ENCODE measurements around the gene ADISSP.

The ADISSP gene

DNA sequence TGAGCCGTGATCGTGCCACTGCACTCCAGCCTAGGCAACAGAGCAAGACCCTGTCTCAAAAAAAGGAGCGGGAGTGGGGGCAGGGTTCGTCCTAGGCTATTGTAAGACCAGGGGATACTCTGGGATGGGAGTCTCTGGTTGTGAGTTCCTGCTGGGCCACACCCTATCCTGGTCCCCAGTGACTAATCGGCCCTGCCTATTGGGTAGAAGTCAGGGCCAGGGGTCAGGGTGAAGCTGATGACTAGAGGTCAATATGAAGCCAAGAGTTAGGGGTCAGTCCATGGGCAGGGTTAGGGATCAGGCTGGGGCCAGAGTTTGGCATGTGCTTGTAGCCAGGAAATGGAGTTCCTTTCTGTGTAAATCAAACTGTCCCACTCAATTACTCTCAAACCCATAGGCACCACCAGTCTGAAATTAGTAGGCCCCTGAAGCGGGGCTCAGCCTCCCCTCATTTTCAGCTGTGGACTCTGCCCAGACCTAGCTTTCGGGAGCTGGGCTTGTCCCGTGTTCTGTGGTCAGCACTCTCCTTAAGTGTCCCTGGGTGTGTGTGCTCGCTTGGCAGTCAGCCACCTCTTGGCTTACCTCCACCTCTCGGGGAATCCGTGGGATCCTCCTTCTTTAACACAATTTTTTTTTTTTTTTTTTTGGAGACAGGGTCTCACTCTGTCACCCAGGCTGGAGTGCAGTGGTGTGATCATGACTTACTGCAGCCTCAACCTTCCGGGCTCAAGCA, 33.3 kb downstream of the ADISSP start:
- DNase-seq: no peak

DNA sequence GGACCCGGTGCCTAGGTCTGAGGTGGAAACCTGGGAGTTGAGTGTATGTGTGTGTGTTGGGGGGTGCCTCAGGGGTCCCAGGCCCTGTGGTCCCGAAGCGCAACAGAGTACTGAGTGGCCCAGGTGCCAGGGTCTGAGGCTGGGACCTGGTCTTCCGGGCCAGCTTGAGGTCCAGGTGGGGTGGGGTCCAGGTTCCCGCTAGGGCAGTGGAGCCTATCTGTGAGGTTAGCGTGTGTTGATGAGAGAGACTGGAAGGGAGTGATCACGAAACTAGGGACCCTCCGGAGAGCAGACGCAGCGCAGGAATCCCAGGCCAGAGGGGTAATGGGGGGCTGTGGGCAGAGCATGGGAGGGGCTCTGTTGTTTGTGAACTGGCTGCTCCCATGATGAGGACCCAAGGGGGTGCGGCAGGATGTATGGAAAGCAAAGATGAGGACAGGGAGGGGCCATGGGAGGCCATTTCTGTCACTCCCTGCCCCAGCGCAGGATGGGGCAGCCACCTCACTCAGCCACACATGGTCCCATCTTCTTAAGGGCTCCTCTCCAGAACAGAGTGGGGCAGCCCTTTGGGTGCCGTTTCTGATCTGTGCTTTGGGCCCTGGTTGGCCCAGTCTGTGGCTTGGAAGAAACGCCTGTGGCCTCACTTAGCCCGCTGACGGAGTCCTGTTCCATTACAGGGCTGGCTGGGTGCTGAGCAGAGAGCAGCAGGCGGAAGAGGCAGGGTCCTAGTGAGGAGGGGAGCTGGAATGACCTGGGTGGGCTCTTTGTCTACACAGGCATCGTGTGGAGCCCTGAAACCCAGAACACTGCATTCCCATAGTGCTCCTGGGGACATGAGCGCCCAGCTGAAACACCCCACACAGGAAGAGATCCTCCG, 34.2 kb downstream of the ADISSP start:
- no peak for DNase-seq

DNA sequence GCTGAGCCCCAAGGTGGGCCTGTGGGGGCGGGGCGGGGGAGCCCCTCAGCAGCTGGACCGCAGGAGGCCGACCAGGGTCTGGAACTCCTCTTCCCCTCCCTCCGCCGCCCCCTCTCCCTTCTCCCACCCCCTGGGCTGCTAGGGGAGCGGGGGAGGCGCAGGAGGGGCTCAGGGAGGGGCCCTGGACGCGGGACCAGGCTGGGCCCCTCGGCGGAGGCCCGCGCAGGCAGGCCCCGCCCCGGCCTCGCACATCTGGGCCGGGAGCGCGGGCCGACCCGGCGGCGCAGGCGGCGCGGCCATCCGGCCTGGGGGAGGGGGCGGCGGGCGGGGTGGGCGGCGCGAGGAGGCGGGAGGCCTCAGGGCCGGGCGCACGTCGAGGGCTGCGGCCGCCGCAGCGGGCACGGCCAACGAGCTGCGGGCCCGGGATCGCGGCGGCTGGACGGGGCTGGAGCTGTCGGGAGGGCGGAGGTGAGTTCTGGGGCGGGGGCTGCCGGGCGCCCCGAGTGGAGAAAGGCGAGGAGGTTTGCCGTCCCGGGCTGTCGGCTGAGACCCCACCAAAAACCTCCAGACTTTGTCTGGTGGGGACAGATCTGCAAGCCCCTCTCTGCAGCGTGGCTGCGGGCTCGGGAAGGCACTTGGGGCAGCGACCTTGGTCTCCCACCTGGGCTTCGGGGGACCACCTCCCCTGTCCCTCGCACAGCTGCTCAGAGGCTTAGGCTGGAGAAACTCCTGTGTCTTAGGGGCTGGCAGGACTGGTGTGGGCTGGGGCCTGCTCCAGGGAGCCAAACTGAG, 35.0 kb downstream of the ADISSP start, which contains the start of gene HSPA12B:
TSS of gene HSPA12B (plus strand) at position 359 of the 792 bp plus-strand sequence. CDS start 5,990 bp downstream, outside the sequence.
- DNase-seq: no peak

DNA sequence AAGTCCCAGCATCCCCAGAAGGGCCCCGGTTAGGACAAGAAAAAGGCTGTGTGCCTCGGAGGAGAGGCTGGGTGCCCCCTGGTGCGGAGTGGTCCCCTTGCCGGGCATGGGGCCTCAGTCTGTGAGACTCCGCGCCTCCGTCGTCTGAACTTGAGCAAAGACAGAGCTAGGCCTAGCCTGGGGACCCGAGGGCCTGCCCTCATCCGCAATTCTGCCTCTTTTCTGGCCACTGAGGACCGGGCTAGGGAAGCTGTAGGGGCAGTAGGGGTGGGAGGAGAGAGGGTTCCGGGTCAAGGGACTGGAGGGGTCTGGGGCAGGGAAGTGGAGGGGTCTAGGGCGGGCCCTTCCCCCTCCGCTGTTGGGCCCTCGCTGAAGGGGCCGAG, 35.6 kb downstream of the ADISSP start:
- no peak for DNase-seq

DNA sequence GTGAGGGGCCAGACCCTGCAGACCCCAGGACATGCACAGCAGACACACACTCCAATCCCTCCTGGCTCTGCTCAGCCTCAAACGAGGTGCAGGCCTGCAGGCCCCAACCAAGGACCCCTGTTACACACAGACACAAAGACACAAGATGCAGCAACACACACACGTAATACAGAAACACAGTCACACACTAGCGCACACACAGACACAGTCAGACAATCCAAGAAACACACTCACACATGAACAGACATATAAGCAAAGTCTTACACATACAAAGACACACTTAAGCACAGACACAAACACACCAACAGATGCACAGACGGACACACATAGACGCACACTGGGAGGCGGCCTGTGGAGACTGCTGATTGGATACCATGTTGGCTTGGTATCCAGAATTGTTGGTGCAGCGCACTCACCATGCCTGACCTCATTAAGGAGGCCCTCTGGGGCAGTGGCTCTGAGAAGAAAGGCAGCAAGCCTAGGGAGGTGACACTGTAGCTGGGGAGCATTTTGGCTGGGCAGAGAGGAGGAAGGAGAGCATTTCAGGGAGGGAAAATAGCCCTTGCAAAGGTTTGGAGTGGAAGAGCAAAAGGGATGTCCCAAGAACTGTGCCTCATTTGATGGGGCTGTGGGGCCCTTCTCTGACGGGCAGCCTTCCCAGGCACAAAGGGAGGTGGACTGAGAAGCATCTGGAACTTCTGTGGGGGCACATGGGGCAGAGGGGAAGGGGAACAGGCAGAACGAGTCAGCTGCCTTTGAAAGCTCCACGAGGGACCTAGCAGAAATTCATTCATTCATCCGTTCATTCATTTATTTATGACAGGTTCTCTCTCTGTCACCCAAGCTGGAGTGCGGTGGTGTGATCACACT, 36.5 kb downstream of the ADISSP start:
- DNase-seq: no peak

DNA sequence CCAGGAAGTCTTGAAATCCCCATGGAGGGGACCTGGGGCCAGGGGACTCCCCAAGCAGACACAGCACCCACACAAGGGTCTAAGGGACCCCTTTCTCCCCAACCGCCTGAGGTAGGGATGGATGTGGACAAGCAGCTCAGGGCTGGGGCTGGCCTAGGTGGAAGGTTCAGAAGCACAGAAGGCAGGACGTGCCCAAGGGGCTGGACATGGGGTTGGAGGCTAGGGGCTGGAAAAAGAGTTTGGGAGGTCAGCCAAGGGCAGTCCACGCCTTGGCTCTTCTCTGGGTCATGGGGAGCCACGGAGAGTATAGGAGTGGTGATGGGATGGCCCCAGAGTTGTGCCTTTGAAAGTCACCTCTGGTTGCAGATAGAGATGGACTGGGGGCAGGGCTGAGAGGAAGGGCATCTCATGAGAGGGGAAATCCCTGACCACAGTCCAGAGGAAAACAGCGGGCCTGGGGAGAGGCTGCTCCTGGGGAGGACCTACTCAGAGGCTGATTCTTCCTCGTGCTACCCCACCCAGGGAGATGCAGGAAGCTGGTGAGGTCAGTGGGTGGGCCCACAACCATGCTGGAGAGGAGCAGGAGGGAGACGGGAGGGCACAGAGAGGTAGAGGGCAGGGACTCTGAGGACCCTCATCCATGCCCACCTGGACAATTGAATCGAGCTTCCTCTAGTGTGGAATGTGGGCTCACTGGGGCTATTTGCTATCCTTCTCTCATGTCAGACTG, 37.6 kb downstream of the ADISSP start:
- no peak for DNase-seq

DNA sequence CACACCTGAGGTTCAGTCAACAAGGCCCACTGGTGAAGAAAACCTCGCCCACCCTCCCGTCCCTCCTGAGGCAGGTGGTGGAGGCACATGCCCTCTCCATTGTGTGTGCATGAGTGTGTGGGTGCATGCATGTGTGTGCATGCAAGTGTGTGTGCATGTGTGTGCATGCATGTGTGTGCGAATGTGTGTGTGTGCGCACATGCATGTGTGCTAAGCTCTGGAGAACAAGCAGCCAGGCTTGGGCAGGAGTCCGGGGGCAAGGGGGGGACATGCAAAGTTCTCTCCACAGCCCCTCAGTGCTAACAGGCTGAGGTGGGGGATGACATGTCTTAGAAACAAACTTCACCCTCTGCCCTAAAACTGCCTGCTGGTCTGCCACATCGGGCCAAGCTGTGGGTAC, 38.2 kb downstream of the ADISSP start:
- DNase-seq: no peak

DNA sequence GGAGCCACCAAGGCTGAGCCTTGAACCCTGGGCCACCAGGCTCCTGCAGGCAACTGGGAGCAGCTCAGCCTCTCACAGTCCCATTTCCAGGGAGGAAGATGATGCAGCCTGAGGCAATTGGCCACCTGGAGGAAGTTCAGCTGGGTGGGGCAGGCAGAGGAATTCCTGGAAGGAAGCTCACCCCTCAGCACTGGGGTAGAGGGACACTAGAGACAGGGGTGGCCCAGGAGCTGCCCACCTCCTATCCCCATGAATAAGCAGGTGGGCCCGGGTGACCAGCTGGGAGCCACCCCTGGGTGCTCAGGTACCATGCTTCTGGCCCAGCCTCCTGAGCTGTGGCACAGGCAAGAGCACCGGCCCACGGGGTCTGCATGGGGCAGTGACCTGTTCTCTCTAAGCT, 38.7 kb downstream of the ADISSP start:
- DNase-seq: no peak

DNA sequence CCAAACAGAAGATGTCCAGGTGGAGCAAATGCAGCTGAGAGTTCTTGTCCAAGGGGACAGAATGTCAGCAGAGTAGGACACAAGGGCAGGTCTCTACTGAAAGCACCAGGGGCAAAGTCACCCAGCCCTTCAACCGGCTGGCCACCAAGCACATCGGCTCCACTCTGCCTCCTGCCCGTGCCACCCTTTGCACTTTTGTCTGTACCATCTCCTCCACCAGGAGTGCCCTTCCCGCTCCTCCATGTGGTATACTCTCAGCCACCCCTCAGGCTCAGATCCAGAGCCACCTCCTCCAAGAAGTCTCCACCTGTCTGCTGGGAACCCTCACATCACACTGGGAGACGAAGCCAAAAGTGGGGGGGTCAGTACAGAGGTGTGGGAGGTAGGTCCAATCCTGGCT, 39.2 kb downstream of the ADISSP start:
- no peak for DNase-seq

DNA sequence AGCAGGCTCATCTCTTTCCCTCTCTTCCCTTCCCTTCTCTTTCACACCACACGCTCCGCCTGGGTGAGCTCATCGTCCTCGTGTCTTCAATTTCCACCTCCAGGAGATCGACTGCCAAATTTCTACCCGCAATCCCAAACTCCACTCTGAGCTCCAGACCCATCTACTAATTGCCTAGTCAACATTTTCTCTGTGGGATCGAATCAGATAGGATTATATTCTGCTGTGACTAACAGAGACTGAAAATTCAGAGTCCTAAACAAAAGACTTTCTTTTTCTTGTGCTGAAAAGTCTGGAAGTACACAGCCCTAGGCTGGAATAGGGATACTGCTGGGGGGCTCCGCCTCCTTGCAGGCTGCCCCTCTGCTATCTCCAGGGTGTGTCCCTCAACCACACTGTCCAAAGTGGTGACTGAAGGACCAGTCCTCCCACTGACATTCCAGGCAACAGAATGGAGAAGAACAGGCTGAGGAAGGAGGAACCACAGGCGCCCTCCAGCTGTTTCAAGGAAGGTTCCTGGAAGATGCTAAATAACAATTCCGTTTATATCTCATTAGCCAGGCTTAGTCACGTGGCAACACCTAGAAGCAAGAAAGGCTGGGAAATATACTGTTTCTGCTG, 40.0 kb downstream of the ADISSP start:
- no peak for DNase-seq

DNA sequence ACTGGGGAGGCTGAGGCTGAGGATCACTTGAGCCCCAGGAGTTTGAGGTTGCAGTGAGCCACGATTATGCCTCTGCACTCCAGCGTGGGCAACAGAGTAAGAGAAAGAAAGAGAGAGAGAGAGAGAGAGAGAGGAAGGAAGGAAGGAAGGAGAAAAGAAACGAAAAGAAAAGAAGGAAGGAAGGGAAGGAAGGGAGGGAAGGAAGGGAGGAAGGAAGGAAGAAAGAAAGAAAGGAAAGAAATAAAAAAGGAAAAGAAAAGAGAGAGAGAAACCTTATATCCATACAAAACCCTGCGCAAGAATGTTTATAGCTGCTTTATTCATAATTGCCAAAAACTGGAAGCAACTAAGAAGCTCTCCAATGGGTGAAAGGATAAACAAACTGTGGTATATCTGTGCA, 43.2 kb downstream of the ADISSP start:
- no peak for DNase-seq

DNA sequence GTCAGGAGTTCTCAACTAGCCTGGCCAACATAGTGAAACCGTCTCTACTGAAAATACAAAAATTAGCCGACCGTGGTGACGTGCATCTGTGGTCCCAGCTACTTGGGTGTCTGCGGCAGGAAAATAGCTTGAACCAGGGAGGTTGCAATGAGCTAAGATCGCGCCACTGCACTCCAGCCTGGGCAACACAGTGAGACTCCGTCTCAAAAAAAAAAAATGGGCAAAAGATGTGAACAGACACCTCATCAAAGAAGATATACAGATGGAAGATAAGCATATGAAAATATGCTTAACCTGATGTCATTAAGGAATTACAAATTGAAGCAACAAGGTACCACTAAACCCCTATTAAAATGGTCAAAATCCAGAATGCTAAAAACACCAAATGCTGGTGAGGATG, 44.3 kb downstream of the ADISSP start:
- no peak for DNase-seq

DNA sequence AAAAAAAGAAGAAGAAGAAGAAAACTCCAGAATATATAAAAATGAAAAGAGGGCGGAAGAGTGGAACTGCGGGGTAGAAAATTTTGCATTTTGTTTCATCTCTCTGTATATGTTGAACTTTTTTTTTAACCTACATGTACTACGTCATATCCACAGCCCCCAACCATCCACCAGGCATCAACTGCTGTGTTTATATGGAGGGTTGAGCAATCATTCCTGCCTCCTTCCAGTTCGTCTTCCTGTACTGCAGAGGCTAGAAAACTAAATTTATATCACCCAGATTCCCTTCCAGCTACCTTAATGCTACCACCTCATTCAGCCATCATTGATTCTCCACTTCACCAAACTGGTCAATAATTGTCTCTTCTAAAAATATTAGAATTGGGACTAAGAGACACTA, 45.6 kb downstream of the ADISSP start:
- no peak for DNase-seq

DNA sequence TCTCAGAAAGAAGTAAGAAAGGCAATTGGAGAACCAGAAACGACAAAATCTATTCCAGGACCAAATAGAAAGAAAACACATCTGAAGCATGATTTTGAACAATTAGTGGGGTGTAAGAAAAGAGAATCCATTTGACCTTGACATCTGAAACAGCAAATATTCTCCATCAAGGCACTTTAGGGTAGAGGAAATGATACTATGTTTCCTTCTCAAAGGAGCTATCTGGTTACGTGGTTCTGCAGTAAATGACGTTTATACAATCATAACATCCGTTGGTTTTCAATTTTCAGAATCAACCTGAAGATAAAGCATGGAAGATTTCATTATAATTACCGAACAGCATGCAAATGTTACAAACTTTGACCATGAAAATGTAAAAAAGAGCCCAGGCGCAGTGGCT, 46.9 kb downstream of the ADISSP start:
- no peak for DNase-seq

DNA sequence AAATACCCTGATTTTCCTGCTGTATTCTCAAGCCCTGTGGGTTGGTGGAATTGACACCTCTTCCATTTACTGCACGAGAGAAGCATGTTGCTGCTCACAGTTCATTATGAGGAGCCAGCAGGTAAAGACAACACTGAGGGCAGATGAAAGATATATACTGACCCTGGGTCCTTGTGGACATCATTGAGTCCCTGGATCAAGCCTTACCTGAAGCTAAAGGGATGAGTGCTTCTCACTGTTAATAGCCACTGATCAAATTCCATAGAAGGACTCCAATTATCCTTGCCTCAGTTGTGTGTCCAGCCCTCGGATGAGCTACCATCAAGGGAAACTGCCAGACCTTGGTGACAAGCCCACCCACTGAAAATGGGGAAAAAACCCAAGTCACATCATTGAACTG, 47.5 kb downstream of the ADISSP start:
- no peak for DNase-seq

DNA sequence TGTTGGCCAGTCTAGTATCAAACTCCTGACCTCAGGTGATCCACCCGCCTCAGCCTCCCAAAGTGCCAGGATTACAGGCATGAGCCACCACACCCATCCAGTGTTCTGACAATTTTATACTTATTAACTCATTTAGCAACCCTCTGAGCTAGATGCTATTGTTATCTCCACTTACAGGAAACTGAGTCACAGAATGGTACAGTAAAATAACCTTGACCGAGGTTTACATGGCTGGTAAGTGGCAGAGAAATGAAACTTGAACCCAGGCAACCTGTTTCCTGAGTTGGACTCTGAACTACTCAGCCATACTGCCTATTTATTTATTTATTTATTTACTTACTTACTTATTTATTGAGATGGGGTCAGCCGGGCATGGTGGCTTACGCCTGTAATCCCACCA, 48.5 kb downstream of the ADISSP start:
- no peak for DNase-seq

DNA sequence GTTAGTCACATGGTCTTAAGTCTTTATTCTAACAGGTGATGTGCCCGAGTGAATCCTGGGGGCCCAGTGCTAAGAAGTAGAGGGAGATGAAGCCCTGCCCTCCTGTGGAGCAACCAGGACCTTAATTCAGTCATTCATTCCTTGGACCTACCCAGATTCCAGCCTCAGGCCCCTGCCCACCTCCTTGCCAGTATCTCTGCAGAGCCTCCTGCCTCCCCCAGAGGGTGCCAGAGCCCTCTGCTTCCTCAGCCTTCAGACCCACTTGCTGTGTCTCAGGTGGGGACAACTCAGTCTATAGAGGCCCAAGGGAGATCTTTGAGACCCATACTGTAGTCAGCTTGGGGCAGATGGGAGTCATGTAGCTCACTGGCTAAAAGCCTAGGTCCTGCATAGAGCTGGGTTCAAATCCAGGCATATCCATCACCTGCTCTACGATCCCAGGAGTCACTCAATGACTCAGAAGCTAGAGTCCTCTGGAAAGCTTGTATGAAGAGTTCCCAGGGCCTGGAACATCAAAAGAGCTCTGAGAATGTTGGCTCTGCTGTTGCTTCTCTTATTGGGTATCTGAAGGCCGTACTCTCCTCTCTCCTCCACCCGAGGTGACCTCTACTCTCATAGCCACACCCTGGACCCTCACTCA, 51.2 kb downstream of the ADISSP start:
- DNase-seq: no peak

DNA sequence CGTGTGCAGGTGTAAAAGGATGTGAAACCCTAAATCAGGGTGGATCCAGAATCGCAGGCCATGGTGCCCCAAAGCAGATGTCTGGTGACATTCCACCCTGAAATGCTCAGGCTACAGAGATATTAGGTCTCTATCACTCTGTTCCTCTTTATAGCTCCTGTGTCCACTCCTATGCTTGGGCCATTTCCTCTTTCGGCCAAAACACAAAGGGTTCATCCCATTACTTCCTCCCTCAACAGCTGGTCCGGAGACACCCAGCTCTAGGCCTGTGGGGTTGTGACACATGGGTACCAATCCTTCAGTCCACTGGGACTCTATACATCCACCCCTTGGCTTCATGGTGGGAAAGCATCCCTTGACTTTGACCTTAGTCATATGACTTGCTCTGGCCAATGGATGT, 53.5 kb downstream of the ADISSP start:
- no peak for DNase-seq

DNA sequence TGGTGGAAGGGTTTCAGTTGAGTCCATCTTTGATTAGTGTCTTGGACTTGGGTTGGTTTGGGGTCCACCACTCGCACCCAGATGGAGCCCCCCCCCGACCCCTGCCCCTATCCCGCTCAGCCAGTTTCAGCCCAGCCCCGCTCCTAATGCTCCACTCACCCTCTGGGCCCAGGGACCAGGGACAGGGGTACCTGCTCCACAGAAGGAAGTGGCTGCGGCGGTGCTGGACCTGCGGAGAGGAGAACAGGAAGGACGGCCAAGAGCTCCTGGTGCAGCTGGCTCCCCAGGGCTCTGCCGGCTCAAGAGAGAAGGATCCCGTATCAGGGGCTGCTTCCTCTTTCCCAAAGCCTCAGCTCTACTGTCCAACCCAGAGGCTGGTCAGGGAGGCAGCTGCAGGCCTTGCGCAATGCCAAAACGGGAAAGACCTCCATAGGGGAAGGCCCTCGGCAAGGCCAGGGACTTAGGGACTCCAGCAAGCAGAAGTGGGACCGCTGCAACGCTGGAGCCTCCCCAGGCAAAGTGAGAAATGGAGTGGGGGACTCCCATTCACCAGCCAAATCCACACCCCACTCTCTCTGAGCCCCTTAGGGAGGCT, 55.2 kb downstream of the ADISSP start, which contains the start of gene SIGLEC1:
TSS of gene SIGLEC1 (minus strand) at position 322 of the 595 bp plus-strand sequence. CDS start 5,472 bp downstream, outside the sequence.
- DNase-seq: peak; percentile 31

DNA sequence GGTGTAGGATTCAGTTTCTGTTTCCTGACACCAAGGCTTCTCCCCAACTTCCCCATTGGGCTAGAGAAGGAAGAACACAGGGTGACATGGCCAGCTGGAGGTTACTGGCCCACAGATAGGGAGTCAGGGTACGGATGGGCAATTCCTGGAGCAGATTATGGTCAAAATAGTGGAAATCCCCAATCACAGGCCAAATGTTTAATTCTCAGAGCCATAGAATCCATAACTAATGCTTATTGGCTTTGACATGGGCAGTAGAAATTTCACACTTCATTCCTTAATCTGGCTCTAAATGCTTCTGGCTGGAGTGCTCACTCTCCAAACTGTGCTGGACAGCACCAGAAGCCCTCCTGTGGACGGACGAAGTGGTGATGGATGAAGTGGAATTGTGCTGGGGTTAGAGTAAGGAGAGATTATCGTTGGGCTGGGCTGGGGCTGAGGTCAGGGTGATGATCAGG, 56.0 kb downstream of the ADISSP start:
- no peak for DNase-seq
